ENCODE data around the gene STOX1.
"Not testable (repeated sequence)": the region's sequence is repeated elsewhere in the genome, so short reads cannot be mapped to it uniquely, and the experiment has no call there.

Gene STOX1

GRCh38 chr10:68878496-68878895, 51.2 kb downstream of the STOX1 start:
- H3K36me3 ChIP-seq (replicated peaks): no peaks in the 10 kb centered on the region
- no peaks in the 10 kb centered on the region for H3K9me3 ChIP-seq
- H3K4me1 ChIP-seq: peaks cover 20% of the 10 kb centered on the region
- H3K4me3 ChIP-seq: no peak overlapping the region
- no peak for DNase-seq (ENCODE audit: low spot score in 2 of 2)
- in situ Hi-C loops (cut with MboI; ENCODE audit: low sequenced_read_pairs): no loop called here
- no peaks in the 10 kb centered on the region for H3K27me3 ChIP-seq (ENCODE audit: low read depth)

GRCh38 chr10:68879628-68880027, 52.3 kb downstream of the STOX1 start:
- Histone ChIP-seq H3K9me3 (no peaks in the 10 kb centered on the region), H3K4me1 (peaks cover 20% of the 10 kb centered on the region), H3K36me3 (replicated peaks) (no peaks in the 10 kb centered on the region), H3K4me3 (no peak overlapping the region), H3K27me3 (ENCODE audit: low read depth) (no peaks in the 10 kb centered on the region)
- DNase-seq (ENCODE audit: low spot score in 2 of 2): no peak
- in situ Hi-C loops (cut with MboI; ENCODE audit: low sequenced_read_pairs): no loop called here

GRCh38 chr10:68880181-68880580, 52.9 kb downstream of the STOX1 start:
- H3K36me3 ChIP-seq (replicated peaks): no peaks in the 10 kb centered on the region
- H3K4me1 ChIP-seq: peaks cover 20% of the 10 kb centered on the region
- no peak overlapping the region for H3K4me3 ChIP-seq
- no peaks in the 10 kb centered on the region for H3K9me3 ChIP-seq
- in situ Hi-C loops (cut with MboI; ENCODE audit: low sequenced_read_pairs): no loop called here
- DNase-seq (ENCODE audit: low spot score in 2 of 2): no peak
- no peaks in the 10 kb centered on the region for H3K27me3 ChIP-seq (ENCODE audit: low read depth)

- Histone ChIP-seq H3K36me3 (replicated peaks) (no peaks in the 10 kb centered on the region), H3K4me3 (no peak overlapping the region), H3K9me3 (no peaks in the 10 kb centered on the region), H3K27me3 (ENCODE audit: low read depth) (no peaks in the 10 kb centered on the region), H3K4me1 (no peaks in the 10 kb centered on the region)
- no peak for DNase-seq (ENCODE audit: low spot score in 2 of 2)
- in situ Hi-C loops (cut with MboI; ENCODE audit: low sequenced_read_pairs): loop anchor here (5.0 kb wide), 1 partner anchor 98 kb away; no protein-coding TSS in a partner anchor
These were observed 67.7 kb downstream of the STOX1 start for GRCh38 chr10:68895041-68895440.

- Histone ChIP-seq H3K27me3 (ENCODE audit: low read depth) (no peaks in the 10 kb centered on the region), H3K9me3 (no peaks in the 10 kb centered on the region), H3K4me3 (no peak overlapping the region), H3K36me3 (replicated peaks) (no peaks in the 10 kb centered on the region), H3K4me1 (peaks cover 6% of the 10 kb centered on the region)
- DNase-seq (ENCODE audit: low spot score in 2 of 2): peak; percentile 68 to 70
- in situ Hi-C loops (cut with MboI; ENCODE audit: low sequenced_read_pairs): loop anchor here (5.0 kb wide), 1 partner anchor 100 kb away; no protein-coding TSS in a partner anchor
These were observed 70.0 kb downstream of the STOX1 start for GRCh38 chr10:68897336-68897741.

GRCh38 chr10:68899186-68899745, 71.9 kb downstream of the STOX1 start:
- in situ Hi-C loops (cut with MboI; ENCODE audit: low sequenced_read_pairs): loop anchor here (5.0 kb wide), 1 partner anchor 102 kb away; no protein-coding TSS in a partner anchor
- H3K36me3 ChIP-seq (replicated peaks): peaks cover 6% of the 10 kb centered on the region; the same call in 1 of the 2 replicates
- peaks cover 12% of the 10 kb centered on the region for H3K4me1 ChIP-seq
- no peak overlapping the region for H3K4me3 ChIP-seq
- no peaks in the 10 kb centered on the region for H3K9me3 ChIP-seq
- H3K27me3 ChIP-seq (ENCODE audit: low read depth): no peaks in the 10 kb centered on the region
- no peak for DNase-seq (ENCODE audit: low spot score in 2 of 2)

GRCh38 chr10:68900427-68901104, 73.2 kb downstream of the STOX1 start:
- Histone ChIP-seq H3K27me3 (ENCODE audit: low read depth) (no peaks in the 10 kb centered on the region), H3K36me3 (replicated peaks) (peaks cover 6% of the 10 kb centered on the region; the same call in 1 of the 2 replicates), H3K4me3 (peak overlapping the region; percentile 80), H3K4me1 (peaks cover 12% of the 10 kb centered on the region), H3K9me3 (no peaks in the 10 kb centered on the region)
- no peak for DNase-seq (ENCODE audit: low spot score in 2 of 2)
- in situ Hi-C loops (cut with MboI; ENCODE audit: low sequenced_read_pairs): no loop called here

GRCh38 chr10:68901105-68901927, 74.0 kb downstream of the STOX1 start, which contains the start of gene DDX50:
Gene DDX50 (plus strand): TSS chr10:68901315. CDS start chr10:68901385, 70 bp downstream.
- Histone ChIP-seq H3K9me3 (no peaks in the 10 kb centered on the region), H3K27me3 (ENCODE audit: low read depth) (no peaks in the 10 kb centered on the region), H3K4me3 (peak within 1 kb of the TSS; percentile 80), H3K36me3 (replicated peaks) (peaks cover 12% of the 10 kb centered on the region; the same call in 1 of the 2 replicates), H3K4me1 (peaks cover 12% of the 10 kb centered on the region)
- in situ Hi-C loops (cut with MboI; ENCODE audit: low sequenced_read_pairs): no loop called here
- peak; percentile 97 to 100 for DNase-seq (ENCODE audit: low spot score in 2 of 2)

GRCh38 chr10:68902382-68902781, 75.1 kb downstream of the STOX1 start:
- in situ Hi-C loops (cut with MboI; ENCODE audit: low sequenced_read_pairs): no loop called here
- Histone ChIP-seq H3K4me3 (peak overlapping the region; percentile 80), H3K4me1 (peaks cover 12% of the 10 kb centered on the region), H3K27me3 (ENCODE audit: low read depth) (no peaks in the 10 kb centered on the region), H3K9me3 (no peaks in the 10 kb centered on the region), H3K36me3 (replicated peaks) (peaks cover 18% of the 10 kb centered on the region)
- DNase-seq (ENCODE audit: low spot score in 2 of 2): no peak

- no peak for DNase-seq (ENCODE audit: low spot score in 2 of 2)
- Histone ChIP-seq H3K4me3 (no peak overlapping the region), H3K27me3 (ENCODE audit: low read depth) (no peaks in the 10 kb centered on the region), H3K9me3 (no peaks in the 10 kb centered on the region), H3K36me3 (replicated peaks) (peaks cover 17% of the 10 kb centered on the region), H3K4me1 (no peaks in the 10 kb centered on the region)
- in situ Hi-C loops (cut with MboI; ENCODE audit: low sequenced_read_pairs): no loop called here
These were observed 97.3 kb downstream of the STOX1 start for GRCh38 chr10:68924593-68924992.

- H3K36me3 ChIP-seq (replicated peaks): peaks cover 16% of the 10 kb centered on the region
- in situ Hi-C loops (cut with MboI; ENCODE audit: low sequenced_read_pairs): no loop called here
- no peak for DNase-seq (ENCODE audit: low spot score in 2 of 2)
- H3K4me1 ChIP-seq: no peaks in the 10 kb centered on the region
- no peaks in the 10 kb centered on the region for H3K9me3 ChIP-seq
- no peaks in the 10 kb centered on the region for H3K27me3 ChIP-seq (ENCODE audit: low read depth)
- H3K4me3 ChIP-seq: no peak overlapping the region
These were observed 98.2 kb downstream of the STOX1 start for GRCh38 chr10:68925489-68925888.

- H3K36me3 ChIP-seq (replicated peaks): peaks cover 29% of the 10 kb centered on the region
These were observed 101.8 kb downstream of the STOX1 start for GRCh38 chr10:68929157-68929556.

GRCh38 chr10:68929888-68930287, 102.6 kb downstream of the STOX1 start:
- H3K27me3 ChIP-seq (ENCODE audit: low read depth); H3K4me3 ChIP-seq; DNase-seq (ENCODE audit: low spot score in 2 of 2); H3K4me1 ChIP-seq; in situ Hi-C loops (cut with MboI; ENCODE audit: low sequenced_read_pairs); H3K9me3 ChIP-seq: not testable (repeated sequence)
- H3K36me3 ChIP-seq (replicated peaks): peaks cover 35% of the 10 kb centered on the region

More at GRCh38 chr10:68929157-68929556, 101.8 kb downstream of the STOX1 start:
- H3K4me3 ChIP-seq; H3K9me3 ChIP-seq; H3K4me1 ChIP-seq; DNase-seq (ENCODE audit: low spot score in 2 of 2); H3K27me3 ChIP-seq (ENCODE audit: low read depth); in situ Hi-C loops (cut with MboI; ENCODE audit: low sequenced_read_pairs): not testable (repeated sequence)

- H3K27me3 ChIP-seq (ENCODE audit: low read depth); H3K9me3 ChIP-seq; in situ Hi-C loops (cut with MboI; ENCODE audit: low sequenced_read_pairs); H3K4me1 ChIP-seq; H3K4me3 ChIP-seq; DNase-seq (ENCODE audit: low spot score in 2 of 2): not testable (repeated sequence)
- H3K36me3 ChIP-seq (replicated peaks): peaks cover 43% of the 10 kb centered on the region
These were observed 105.5 kb downstream of the STOX1 start for GRCh38 chr10:68932860-68933259.
